A549 (cell line): ENCODE results near the gene AP3D1. TPM values are rescaled to one million over a fixed set of nuclear protein-coding genes. Genes with fewer than 3 reads are reported as not detected.

Experiments used
- ATAC-seq, 2 experiments: fragments of 200-7000 bp in 1 of 2; fragments of >200 bp in 1 of 2; cut with Nextera tagmentation in 1 of 2; cut with Tn5 transposase in 1 of 2; 3 replicates each; pipeline versions ENCODE4 v1.8.0 to v1.9.1; 2018 to 2020; ENCODE audit warnings: mild to moderate bottlenecking in 1 of 2, moderate library complexity in 1 of 2
- CTCF ChIA-PET: fragments of 300-600 bp; sonication (Branson Sonifier 250); formaldehyde crosslinking; extraction: SDS; loops from one replicate; lab custom pipeline; 2021; ENCODE audit warnings: antibody characterized with exemption, inconsistent platforms; lab: Yijun Ruan, JAX
- POLR2A ChIA-PET: fragments of 350-600 bp; formaldehyde crosslinking; extraction: SDS; loops from one replicate; lab custom pipeline; 2021; ENCODE audit warnings: antibody characterized with exemption, inconsistent platforms; lab: Yijun Ruan, JAX
- DNase-seq, 2 experiments: peaks; one replicate each; pipeline versions ENCODE4 v3.0.0 to v3.0.0-alpha.2; 2011 to 2016; ENCODE audit warnings: low read depth in 1 of 2, low spot score in 1 of 2
- FAIRE-seq: peaks from 2 replicates; lab custom pipeline; 2011; peaks lifted over from hg19 to GRCh38; lab: Jason Lieb, UNC
- H3K27ac ChIP-seq, 2 experiments: fragments of >200 bp; sonication (Bioruptor Twin); formaldehyde crosslinking; 3 replicates each; pipeline ENCODE4 v1.5.1; 2016 to 2017
- H3K4me1 ChIP-seq: fragments of >200 bp; sonication (Bioruptor Twin); formaldehyde crosslinking; 3 replicates; pipeline ENCODE4 v1.6.1; 2016
- H3K4me2 ChIP-seq: fragments of >200 bp; sonication (Bioruptor Twin); formaldehyde crosslinking; 3 replicates; pipeline ENCODE4 v1.6.1; 2016
- H3K4me3 ChIP-seq: fragments of >200 bp; sonication (Bioruptor Twin); formaldehyde crosslinking; 3 replicates; pipeline ENCODE4 v1.5.1; 2016
- H3K9me3 ChIP-seq: fragments of >200 bp; sonication (Bioruptor Twin); formaldehyde crosslinking; 3 replicates; pipeline ENCODE4 v1.6.1; 2016
- BCL3 ChIP-seq: fragments of >200 bp; sonication (Bioruptor Twin); formaldehyde crosslinking; IDR thresholded peaks from 3 replicates; pipeline ENCODE4 v1.6.1; 2016
- CEBPB ChIP-seq, 2 experiments: fragments of >200 bp in 1 of 2; sonication (Bioruptor Twin) in 1 of 2; formaldehyde crosslinking in 1 of 2; IDR thresholded peaks; 2 replicates each; pipeline ENCODE4 v1.6.1; 2012 to 2016
- E2F6 ChIP-seq: IDR thresholded peaks from 2 replicates; pipeline ENCODE4 v1.6.1; 2012; ENCODE audit warnings: low read depth, borderline replicate concordance
- ELK1 ChIP-seq: fragments of 150-350 bp; IDR thresholded peaks from 2 replicates; pipeline ENCODE4 v1.6.1; 2014; ENCODE audit warnings: low read depth, mild to moderate bottlenecking, low read length
- EP300 ChIP-seq, 2 experiments: fragments of >200 bp; sonication (Bioruptor Twin); formaldehyde crosslinking; IDR thresholded peaks; 2 replicates in 1 of 2; 3 replicates in 1 of 2; pipeline ENCODE4 v1.6.1; 2016 to 2017
- ESRRA ChIP-seq: fragments of 150-350 bp; IDR thresholded peaks from 2 replicates; pipeline ENCODE4 v1.6.1; 2014; ENCODE audit warnings: mild to moderate bottlenecking, low read length, borderline replicate concordance
- FOSL2 ChIP-seq, 2 experiments: fragments of 450-650 bp in 1 of 2; fragments of >200 bp in 1 of 2; sonication (Bioruptor Twin) in 1 of 2; formaldehyde crosslinking; IDR thresholded peaks; 2 replicates each; pipeline versions ENCODE4 v1.5.0 to v1.6.1; 2016 to 2020; ENCODE audit warnings: mild to moderate bottlenecking in 1 of 2, moderate library complexity in 1 of 2
- GATA3 ChIP-seq: IDR thresholded peaks from 2 replicates; pipeline ENCODE4 v1.6.1; 2012; ENCODE audit warnings: borderline replicate concordance
- HDAC2 ChIP-seq: fragments of 200-600 bp; sonication (generic); IDR thresholded peaks from 2 replicates; pipeline ENCODE4 v1.6.1; 2016
- HES2 ChIP-seq: fragments of >200 bp; sonication (Bioruptor Twin); formaldehyde crosslinking; IDR thresholded peaks from 2 replicates; pipeline ENCODE4 v1.6.1; 2016
- HOXB13 ChIP-seq: fragments of 250-450 bp; sonication (Bioruptor Pico); IDR thresholded peaks from 2 replicates; pipeline ENCODE4 v1.5.0; 2020; ENCODE audit warnings: low read depth, mild to moderate bottlenecking, moderate library complexity
- KDM1A ChIP-seq: fragments of 200-600 bp; sonication (generic); IDR thresholded peaks from 2 replicates; pipeline ENCODE4 v1.6.1; 2016; ENCODE audit warnings: low read depth, mild to moderate bottlenecking
- MAX ChIP-seq: IDR thresholded peaks from 2 replicates; pipeline ENCODE4 v1.6.1; 2012
- NFE2L2 ChIP-seq: fragments of 150-350 bp; conservative IDR thresholded peaks from 2 replicates; pipeline ENCODE4 v1.6.1; 2014; ENCODE audit warnings: low read length
- RAD21 ChIP-seq, 2 experiments: fragments of >200 bp in 1 of 2; sonication (Bioruptor Twin) in 1 of 2; formaldehyde crosslinking in 1 of 2; IDR thresholded peaks in 1 of 2; conservative IDR thresholded peaks in 1 of 2; 2 replicates in 1 of 2; 3 replicates in 1 of 2; pipeline ENCODE4 v1.6.1; 2012 to 2018; ENCODE audit warnings: inconsistent platforms in 1 of 2
- REST ChIP-seq: fragments of 200-600 bp; sonication (generic); IDR thresholded peaks from 2 replicates; pipeline ENCODE4 v1.6.1; 2016; ENCODE audit warnings: antibody characterized with exemption, mild to moderate bottlenecking, moderate library complexity
- RNF2 ChIP-seq: fragments of 200-600 bp; sonication (generic); IDR thresholded peaks from 2 replicates; pipeline ENCODE4 v1.6.1; 2016; ENCODE audit warnings: low read depth, mild to moderate bottlenecking, antibody characterized with exemption, moderate library complexity, borderline replicate concordance
- ZFP36 ChIP-seq: fragments of 450-650 bp; IDR thresholded peaks from 2 replicates; pipeline ENCODE4 v1.6.1; 2014; ENCODE audit warnings: borderline replicate concordance; ENCODE audit not compliant: partially characterized antibody
- ZSCAN20 ChIP-seq: fragments of 250-450 bp; sonication (Bioruptor Pico); IDR thresholded peaks from 2 replicates; pipeline ENCODE4 v1.8.0; 2022; ENCODE audit warnings: mild to moderate bottlenecking, moderate library complexity
- WGBS: methylation state at CpG from one replicate; pipeline ENCODE4 v1.1.6; 2017; ENCODE audit errors: missing lambda C conversion rate; 5-methylcytosine and 5-hydroxymethylcytosine counted together
- polyA plus RNA-seq, 4 experiments: library from polyadenylated mRNA; depleted of rRNA in 3 of 4; stranded (reverse); fragments of >200 nt; fragmentation: RNase III in 1 of 4; extraction: RNeasy Plus Mini Kit Qiagen cat#74134 plus additional on column Dnase treatment in 1 of 4; gene quantifications; 2 replicates in 3 of 4; 3 replicates in 1 of 4; pipeline ENCODE4 v1.2.3, GENCODE V29; 2011 to 2017

Gene AP3D1
- polyA plus RNA-seq, 2 of the 4 experiments (the other 2 are of a cell fraction): 44.4 to 66.9 TPM

- TF ChIP-seq HES2 (no peak), MAX (no peak), RAD21 (conservative IDR thresholded peaks at IDR 0.05 in 1 of 2, IDR thresholded peaks at IDR 0.05 in 1 of 2) (no peak), GATA3 (no peak)
- TF ChIP-seq, all 56 proteins: peak for 0
Observed at GRCh38 chr19:2140138-2140569, 11.2 kb downstream of the AP3D1 start (continued).

- Histone ChIP-seq H3K4me1 (no peaks in the 10 kb centered on the region), H3K4me3 (no peak overlapping the region)
- no peak for ATAC-seq
- TF ChIP-seq ESRRA (no peak), HES2 (no peak), KDM1A (no peak), CEBPB (IDR thresholded peaks at IDR 0.05) (no peak), ZFP36 (no peak), HDAC2 (no peak), ZSCAN20 (CRISPR knock-in tag) (no peak), FOSL2 (IDR thresholded peaks at IDR 0.05) (no peak), FOSL2 (CRISPR knock-in tag; IDR thresholded peaks at IDR 0.05) (no peak), RNF2 (no peak), BCL3 (no peak), RAD21 (conservative IDR thresholded peaks at IDR 0.05 in 1 of 2, IDR thresholded peaks at IDR 0.05 in 1 of 2) (no peak), REST (no peak), ELK1 (no peak), E2F6 (no peak), HOXB13 (CRISPR knock-in tag) (no peak), EP300 (IDR thresholded peaks at IDR 0.05) (no peak), NFE2L2 (no peak)
- TF ChIP-seq, all 56 proteins: peak for 0
- ChIA-PET CTCF (no interaction called here), POLR2A (no interaction called here)
- H3K27ac ChIP-seq: no peak overlapping the region
- FAIRE-seq (no peak), DNase-seq (no peak)
- WGBS: 94% methylated on average over 4 of the region's 22 CpGs
- no peaks in the 10 kb centered on the region for H3K9me3 ChIP-seq
- H3K4me2 ChIP-seq: no peak overlapping the region
Observed at GRCh38 chr19:2139385-2140137, 11.8 kb downstream of the AP3D1 start.
